Muscle of back (tissue), 11 donors: ENCODE data around the gene ZMIZ1. TPM values are rescaled to one million over a fixed set of nuclear protein-coding genes. Genes with fewer than 3 reads are reported as not detected.
"Not testable (repeated sequence)": the region's sequence is repeated elsewhere in the genome, so short reads cannot be mapped to it uniquely, and the experiment has no call there.

ENCODE experiments used
- DNase-seq, 3 donors: peaks; one replicate each; pipeline versions ENCODE4 v3.0.0 to v3.0.0-alpha.2; 2013
- polyA plus RNA-seq, 10 donors: library from polyadenylated mRNA; unstranded; fragments of 120-200 nt; gene quantifications; one replicate each; pipeline ENCODE4 v1.2.1, GENCODE V29; 2013; ENCODE audit not compliant: insufficient read length in 10 of 10

The ZMIZ1 gene
- polyA plus RNA-seq, 10 donors, result 27.1 to 52.0 (median 35.3) TPM

DNA sequence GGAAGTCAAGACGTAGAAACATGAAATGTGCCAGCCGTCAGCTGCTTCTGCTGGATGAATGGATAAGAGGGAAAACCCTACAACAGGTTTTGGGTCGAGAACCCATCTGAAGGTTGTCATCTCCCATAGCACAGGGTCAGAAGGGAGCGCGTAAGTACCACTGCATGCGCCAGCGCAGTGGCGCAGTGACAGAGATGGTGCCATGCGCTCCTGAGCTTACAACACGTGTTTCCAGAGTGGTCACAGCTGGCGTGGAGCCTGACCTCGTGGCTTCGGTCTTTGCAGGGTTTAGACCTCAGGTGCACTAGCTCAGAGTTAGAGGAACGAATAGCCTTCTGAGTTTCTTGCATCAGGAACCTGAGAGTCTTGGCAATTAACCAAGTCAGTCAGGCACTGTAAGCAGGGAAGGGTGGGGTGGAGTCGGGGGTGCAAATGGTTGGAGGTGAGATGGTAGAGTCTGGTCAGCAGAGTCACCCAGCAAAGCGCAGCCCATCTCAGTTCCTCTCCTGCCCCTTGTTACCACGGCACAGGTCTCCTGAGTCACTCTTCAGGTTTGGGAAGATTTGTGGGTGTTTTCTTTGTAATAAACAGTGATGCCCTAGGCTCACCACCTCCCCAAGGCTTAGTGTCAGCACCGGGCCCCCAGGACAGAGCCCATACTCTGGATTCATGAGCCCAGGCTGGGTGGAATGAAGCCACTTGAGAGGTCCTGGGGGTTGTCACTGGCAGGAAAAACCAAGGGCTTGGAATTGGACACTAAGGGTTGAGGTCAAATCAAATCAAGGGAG lies 194.4 kb downstream of the ZMIZ1 start:
- no peak for DNase-seq

GRCh38 chr10:79263939-79264338 lies 195.2 kb downstream of the ZMIZ1 start:
- no peak for DNase-seq

- no peak for DNase-seq
Measured at GRCh38 chr10:79264942-79265341, 196.2 kb downstream of the ZMIZ1 start.

DNA sequence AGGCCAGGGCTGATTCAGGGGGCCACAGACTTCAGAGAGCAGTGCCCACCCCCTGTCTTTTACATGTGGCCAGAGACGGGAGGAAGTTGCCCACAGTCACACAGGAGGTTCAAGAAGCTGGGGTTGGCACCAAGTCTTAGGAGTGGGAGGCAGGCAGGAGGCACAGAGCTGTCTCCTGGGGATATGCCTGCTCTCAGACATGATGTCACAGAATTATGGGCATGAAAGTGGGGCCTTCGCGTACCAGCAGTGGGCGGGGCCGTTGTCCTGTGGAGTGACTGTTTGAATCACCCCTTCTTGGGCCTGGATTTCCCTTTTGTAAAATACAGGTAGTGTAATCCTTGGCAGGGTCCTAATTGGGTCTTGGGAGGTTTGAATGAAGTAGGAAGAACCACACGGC lies 197.3 kb downstream of the ZMIZ1 start:
- no peak for DNase-seq

- peak; percentile 32 to 78 (median 64) for DNase-seq
Measured at GRCh38 chr10:79266543-79267312, 198.0 kb downstream of the ZMIZ1 start.

GRCh38 chr10:79267499-79267898 lies 198.7 kb downstream of the ZMIZ1 start:
- no peak for DNase-seq

- no peak for DNase-seq
Measured at GRCh38 chr10:79268161-79268601, 199.4 kb downstream of the ZMIZ1 start.

GRCh38 chr10:79268742-79269141 lies 200.0 kb downstream of the ZMIZ1 start:
- no peak for DNase-seq

DNA sequence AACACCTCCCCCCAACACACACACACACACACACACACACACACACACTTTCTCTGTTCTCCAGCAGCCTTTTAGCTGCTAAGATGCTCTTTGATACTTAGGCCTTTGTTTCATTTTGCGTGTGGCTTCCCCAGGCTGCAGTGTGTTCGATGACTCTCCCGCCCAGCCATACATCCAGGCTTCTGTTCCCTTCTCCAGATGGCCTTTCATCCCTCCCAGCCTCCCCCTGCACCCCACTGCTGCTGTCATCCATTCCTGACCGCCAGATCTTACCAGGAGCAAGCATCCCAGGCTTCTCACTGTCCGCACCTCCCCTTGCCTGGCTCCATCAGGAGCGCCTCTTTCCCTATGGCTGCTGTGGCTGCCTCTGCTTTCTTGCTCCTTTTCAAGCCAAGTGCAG lies 200.7 kb downstream of the ZMIZ1 start:
- no peak for DNase-seq

DNA sequence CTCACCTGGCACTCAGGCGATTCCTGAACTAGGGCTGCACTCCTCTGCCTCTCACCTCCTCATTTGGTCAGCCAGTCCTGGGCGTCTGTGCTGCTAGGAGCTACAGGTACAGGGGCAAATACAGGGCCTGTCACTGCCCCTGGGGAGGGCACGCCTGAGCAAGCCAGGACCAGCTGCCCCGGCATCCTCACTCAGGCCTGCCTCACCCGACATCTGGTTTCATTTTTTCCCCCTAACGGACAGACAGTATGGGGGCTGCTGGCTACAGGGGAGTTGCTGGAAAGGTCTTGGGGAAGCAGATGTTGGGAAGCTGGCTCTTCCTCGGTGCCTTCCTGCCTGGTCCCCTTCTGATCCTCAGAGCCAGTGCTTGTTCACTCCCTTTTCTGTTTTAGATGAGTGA lies 201.2 kb downstream of the ZMIZ1 start:
- DNase-seq, result no peak

- peak in 1 of 3 donors; percentile 45 for DNase-seq
Measured at GRCh38 chr10:79270466-79271246, 201.9 kb downstream of the ZMIZ1 start.

DNA sequence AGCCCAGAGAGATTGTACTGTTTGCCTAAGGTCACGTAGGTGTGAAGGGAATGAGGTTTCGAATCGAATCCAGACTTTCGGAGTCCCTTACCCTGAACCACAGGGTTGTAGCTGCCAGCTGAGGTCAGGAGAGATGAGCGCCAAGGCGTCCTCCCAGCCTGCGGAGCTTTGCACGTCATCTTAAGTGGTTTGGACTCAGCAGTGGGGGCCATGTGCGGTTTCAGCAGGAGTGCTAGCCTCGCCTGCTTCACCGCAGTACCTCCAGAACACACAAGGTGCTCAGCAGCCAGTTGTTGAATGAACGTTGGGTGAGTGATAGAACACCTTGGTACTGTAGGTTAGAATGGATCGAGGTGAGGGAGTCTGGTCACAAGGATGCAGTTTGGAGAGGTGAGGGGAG lies 203.6 kb downstream of the ZMIZ1 start:
- no peak for DNase-seq

GRCh38 chr10:79273604-79274003 lies 204.8 kb downstream of the ZMIZ1 start:
- no peak for DNase-seq

DNA sequence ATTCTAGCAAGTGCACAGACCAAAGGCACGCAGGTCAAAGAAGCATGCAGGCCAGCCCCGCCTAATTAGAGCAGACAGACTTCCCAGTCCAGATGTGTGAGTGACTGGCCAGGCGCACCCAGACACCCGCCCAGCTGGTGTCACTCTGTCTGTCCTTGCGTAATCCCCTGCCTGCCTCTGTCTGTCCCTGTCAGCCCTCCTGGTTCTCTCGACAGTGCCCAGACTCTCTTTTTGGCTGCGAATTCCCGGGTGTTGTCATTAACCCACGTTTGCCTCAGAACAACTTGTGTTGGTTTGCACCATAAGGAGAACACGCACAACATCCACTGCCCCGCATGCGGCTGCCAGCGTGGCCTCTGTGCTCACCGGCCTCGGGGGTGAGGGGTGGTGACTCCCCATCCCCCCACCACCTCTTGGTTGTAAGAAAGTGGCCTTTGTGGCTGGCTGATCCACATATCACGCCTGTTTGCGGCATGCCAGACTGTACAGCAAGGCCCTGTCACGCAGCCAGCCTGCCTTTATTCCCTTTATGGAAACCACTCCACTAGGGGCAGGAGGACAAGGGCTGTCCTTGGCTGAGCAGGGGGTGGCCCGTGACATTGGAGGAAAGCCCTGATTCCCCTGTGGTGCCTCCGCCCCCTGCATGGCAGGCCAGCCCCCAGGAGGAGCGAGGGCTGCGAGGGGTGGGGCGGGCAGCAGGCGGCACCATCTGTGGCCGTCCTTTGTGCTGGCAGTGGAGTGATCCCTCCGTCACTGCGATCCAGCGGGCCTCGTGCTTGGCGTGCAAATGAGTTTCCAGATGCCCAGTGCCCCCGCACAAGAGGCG lies 205.7 kb downstream of the ZMIZ1 start:
- peak; percentile 60 to 79 (median 60) for DNase-seq

GRCh38 chr10:79275105-79275430 lies 206.3 kb downstream of the ZMIZ1 start:
- DNase-seq, result no peak

GRCh38 chr10:79275431-79275851 lies 206.7 kb downstream of the ZMIZ1 start:
- peak in 1 of 3 donors; percentile 36 for DNase-seq

DNA sequence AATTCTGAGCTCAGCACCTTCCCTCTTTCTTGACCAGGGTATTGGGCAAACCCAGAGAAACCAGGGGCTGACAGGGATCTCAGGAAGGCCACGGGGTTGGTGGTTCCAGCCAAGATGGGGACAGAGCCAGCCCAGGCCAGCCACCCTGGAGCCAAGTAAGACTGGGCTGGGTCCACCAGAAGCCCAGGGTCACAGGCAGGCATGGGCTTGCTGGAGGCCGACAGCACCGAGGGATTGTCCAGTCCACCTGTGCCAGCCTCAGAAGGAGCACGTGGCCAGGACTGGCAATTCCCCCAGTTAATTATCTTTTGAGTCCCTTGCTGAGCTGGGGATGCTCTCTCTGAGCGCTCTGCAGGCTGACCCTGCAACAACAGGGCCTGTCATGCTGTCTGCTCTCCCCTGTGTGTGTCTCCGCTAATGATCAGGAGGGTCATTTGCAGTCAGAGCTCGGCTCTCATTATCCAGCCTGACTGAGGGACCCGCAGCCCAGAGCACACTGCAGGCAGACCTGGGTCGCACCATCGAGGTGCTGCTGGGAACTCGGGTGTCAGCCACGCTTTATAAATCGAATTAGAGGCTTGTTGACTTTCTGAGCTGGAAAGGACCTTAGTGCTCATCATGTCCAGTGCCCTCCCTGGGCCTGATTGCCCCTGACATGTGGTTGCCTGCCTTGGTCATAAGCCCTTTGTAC lies 209.0 kb downstream of the ZMIZ1 start:
- no peak for DNase-seq

DNA sequence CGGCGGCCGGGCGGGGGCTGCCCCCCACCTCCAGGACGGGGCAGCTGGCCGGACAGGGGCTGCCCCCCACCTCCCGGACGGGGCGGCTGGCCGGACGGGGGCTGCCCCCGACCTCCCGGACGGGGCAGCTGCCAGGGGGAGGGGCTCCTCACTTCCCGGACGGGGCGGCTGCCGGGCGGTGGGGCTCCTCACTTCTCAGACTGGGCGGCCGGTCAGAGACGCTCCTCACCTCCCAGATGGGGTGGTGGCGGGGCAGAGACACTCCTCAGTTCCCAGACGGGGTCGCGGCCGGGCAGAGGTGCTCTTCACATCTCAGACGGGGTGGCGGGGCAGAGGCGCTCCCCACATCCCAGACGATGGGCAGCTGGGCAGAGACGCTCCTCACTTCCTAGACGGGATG lies 210.3 kb downstream of the ZMIZ1 start:
- not testable (repeated sequence) for DNase-seq

DNA sequence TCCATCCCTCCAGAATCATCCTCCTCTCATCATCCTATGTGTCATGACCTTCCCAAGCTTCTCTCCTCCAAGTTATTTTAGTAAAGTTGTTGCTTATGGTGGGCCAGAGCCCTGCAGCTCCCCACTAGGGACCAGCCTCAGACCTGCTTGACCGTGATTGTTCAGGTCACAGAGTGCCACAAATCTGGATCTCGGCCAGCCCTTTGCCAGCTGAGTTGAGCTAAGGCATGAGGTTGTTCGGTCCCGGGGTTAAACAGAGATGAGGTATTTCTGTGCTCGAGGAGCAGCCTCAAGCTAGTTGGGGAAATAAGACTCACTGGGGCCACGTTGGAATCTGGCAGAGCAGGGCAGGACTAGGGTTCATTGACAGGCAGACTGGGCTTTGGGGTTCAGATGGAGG lies 212.2 kb downstream of the ZMIZ1 start:
- no peak for DNase-seq

DNA sequence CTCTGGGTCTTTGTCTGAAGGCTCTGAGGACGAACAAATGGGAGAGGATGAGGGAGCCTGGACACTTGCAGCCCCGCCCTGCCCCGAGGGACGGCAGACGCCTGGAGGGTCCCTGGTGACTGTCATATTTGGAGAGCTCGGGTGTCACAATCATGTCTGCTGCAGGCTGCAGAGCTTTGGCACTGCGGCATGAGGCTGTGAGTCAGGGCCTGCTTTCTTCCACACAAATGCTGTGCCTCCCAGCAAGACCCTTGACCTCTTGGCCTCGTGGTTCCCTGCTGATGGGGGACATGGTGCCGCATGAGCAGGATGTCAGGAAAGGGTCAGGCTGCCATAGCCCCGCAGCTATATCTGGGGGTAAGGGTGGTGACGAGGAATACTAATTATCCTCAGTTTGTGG lies 213.6 kb downstream of the ZMIZ1 start:
- DNase-seq, result no peak

GRCh38 chr10:79283616-79284015 lies 214.8 kb downstream of the ZMIZ1 start:
- no peak for DNase-seq
